Prostate gland (tissue), 2 donors: ENCODE data around the gene SPRYD3. TPM values are rescaled to one million over a fixed set of nuclear protein-coding genes. Genes with fewer than 3 reads are reported as not detected.
"Not testable (repeated sequence)": the region's sequence is repeated elsewhere in the genome, so short reads cannot be mapped to it uniquely, and the experiment has no call there.

Source experiments
- DNase-seq: peaks from one replicate; pipeline ENCODE4 v3.0.0-alpha.2; 2019; ENCODE audit warnings: low spot score
- H3K27ac ChIP-seq, 2 donors: fragments of 200-600 bp; sonication (generic); 2 replicates each; pipeline ENCODE4 v1.5.1; 2017 to 2019
- H3K27me3 ChIP-seq: fragments of 200-600 bp; sonication (generic); replicated peaks from 2 replicates; pipeline ENCODE4 v1.5.1; 2019; ENCODE audit not compliant: insufficient read depth
- H3K36me3 ChIP-seq, 2 donors: fragments of 200-600 bp; sonication (generic); 1 replicate in 1 of 2; 2 replicates in 1 of 2; pipeline versions ENCODE4 v1.5.1 to v1.8.1; 2017 to 2019
- H3K4me1 ChIP-seq: fragments of 200-600 bp; sonication (generic); replicated peaks from 2 replicates; pipeline ENCODE4 v1.5.1; 2019
- H3K4me3 ChIP-seq, 2 donors: fragments of 200-600 bp; sonication (generic); 2 replicates each; pipeline ENCODE4 v1.5.1; 2017 to 2019
- H3K9me3 ChIP-seq: fragments of 200-600 bp; sonication (generic); 2 replicates; pipeline ENCODE4 v1.5.1; 2017
- CTCF ChIP-seq, 4 experiments: fragments of 200-600 bp in 2 of 4; fragments of 450-650 bp in 2 of 4; sonication (generic) in 2 of 4; IDR thresholded peaks; 1 replicate in 3 of 4; 2 replicates in 1 of 4; pipeline ENCODE4 v1.5.1; 2016 to 2019; ENCODE audit warnings: antibody characterized with exemption in 4 of 4, mild to moderate bottlenecking in 2 of 4, moderate library complexity in 2 of 4
- POLR2A ChIP-seq: fragments of 450-650 bp; IDR thresholded peaks from one replicate; pipeline ENCODE4 v1.6.1; 2016; ENCODE audit warnings: antibody characterized with exemption, mild to moderate bottlenecking
- POLR2AphosphoS5 ChIP-seq: sonication (generic); formaldehyde crosslinking; IDR thresholded peaks from one replicate; pipeline ENCODE4 v1.6.1; 2017; ENCODE audit warnings: antibody characterized with exemption
- WGBS: methylation state at CpG from one replicate; pipeline ENCODE4 v1.1.5; 2018; 5-methylcytosine and 5-hydroxymethylcytosine counted together
- intact Hi-C: fragments of 100-400 bp; cut with DNase I; formaldehyde crosslinking; loops from one replicate; pipeline ENCODE4 v1.14.2; 2022
- total RNA-seq, 2 donors: library from RNA; depleted of rRNA; stranded (reverse); fragments of >200 nt; gene quantifications; one replicate each; pipeline ENCODE4 v1.1.0, GENCODE V29; 2016

The SPRYD3 gene
- total RNA-seq, 2 donors from 2014 or later, result 38.7 to 54.4 TPM

- DNase-seq, result no peak
- no peaks in the 10 kb centered on the region for H3K36me3 ChIP-seq
Measured at GRCh38 chr12:53113951-53114350, 34.8 kb upstream of the SPRYD3 start.

GRCh38 chr12:53113136-53113705 lies 34.0 kb upstream of the SPRYD3 start:
- intact Hi-C loops, result no loop called here
- Histone ChIP-seq H3K27ac (no peak overlapping the region), H3K9me3 (no peaks in the 10 kb centered on the region), H3K4me3 (no peak overlapping the region), H3K36me3 (no peaks in the 10 kb centered on the region), H3K4me1 (no peaks in the 10 kb centered on the region), H3K27me3 (no peaks in the 10 kb centered on the region)
- TF ChIP-seq POLR2A (no peak), POLR2AphosphoS5 (no peak), CTCF (IDR thresholded peaks at IDR 0.05) (no peak)
- WGBS, result 62% methylated on average over 12 of the region's 12 CpGs
- no peak for DNase-seq

More at GRCh38 chr12:53113951-53114350, 34.8 kb upstream of the SPRYD3 start:
- intact Hi-C loops, result no loop called here
- Histone ChIP-seq H3K4me1 (no peaks in the 10 kb centered on the region), H3K27ac (no peak overlapping the region), H3K9me3 (no peaks in the 10 kb centered on the region), H3K27me3 (no peaks in the 10 kb centered on the region), H3K4me3 (no peak overlapping the region)
- TF ChIP-seq CTCF (IDR thresholded peaks at IDR 0.05) (no peak), POLR2A (no peak), POLR2AphosphoS5 (no peak)

- H3K4me3 ChIP-seq, intact Hi-C loops: not testable (repeated sequence)
- WGBS, result 89% methylated on average over 7 of the region's 7 CpGs
Measured at GRCh38 chr12:53112431-53112830, 33.2 kb upstream of the SPRYD3 start.

GRCh38 chr12:53107122-53107521 lies 27.9 kb upstream of the SPRYD3 start:
- no peak overlapping the region for H3K4me3 ChIP-seq
- no peak for DNase-seq
- H3K36me3 ChIP-seq, result no peaks in the 10 kb centered on the region
- H3K9me3 ChIP-seq, result no peaks in the 10 kb centered on the region
- H3K4me1 ChIP-seq, result no peaks in the 10 kb centered on the region
- H3K27ac ChIP-seq, result no peak overlapping the region
- TF ChIP-seq POLR2A, result no peak
- no peak for TF ChIP-seq POLR2AphosphoS5
- no peak for TF ChIP-seq CTCF (IDR thresholded peaks at IDR 0.05)
- intact Hi-C loops, result loop anchor here (5.0 kb wide), 1 partner anchor 45 kb away; no protein-coding TSS in a partner anchor
- no peaks in the 10 kb centered on the region for H3K27me3 ChIP-seq
- 53% methylated on average over 7 of the region's 7 CpGs for WGBS

More at GRCh38 chr12:53112431-53112830, 33.2 kb upstream of the SPRYD3 start:
- H3K27ac ChIP-seq, H3K9me3 ChIP-seq, H3K4me1 ChIP-seq, DNase-seq, H3K27me3 ChIP-seq, H3K36me3 ChIP-seq: not testable (repeated sequence)

GRCh38 chr12:53105712-53106439 lies 26.7 kb upstream of the SPRYD3 start:
- no peak for DNase-seq
- Histone ChIP-seq H3K27ac (no peak overlapping the region), H3K4me3 (no peak overlapping the region), H3K36me3 (no peaks in the 10 kb centered on the region), H3K27me3 (no peaks in the 10 kb centered on the region), H3K9me3 (no peaks in the 10 kb centered on the region), H3K4me1 (no peaks in the 10 kb centered on the region)
- TF ChIP-seq POLR2A, result no peak
- TF ChIP-seq CTCF (IDR thresholded peaks at IDR 0.05), result no peak
- TF ChIP-seq POLR2AphosphoS5, result no peak
- WGBS, result 91% methylated on average over 7 of the region's 7 CpGs
- intact Hi-C loops, result loop anchor here (5.0 kb wide), 1 partner anchor 46 kb away; no protein-coding TSS in a partner anchor
